PFSK-1 (cell line): ENCODE results near the gene MAP3K6.
A peak's percentile ranks its signal among the peaks of the same experiment; 100 is the strongest.

Experiments used
- FOXP2 ChIP-seq: optimal IDR thresholded peaks from 2 replicates; pipeline ENCODE3; 2011; ENCODE audit warnings: borderline replicate concordance, control low read depth, inconsistent platforms; ENCODE audit not compliant: insufficient read depth; ENCODE audit errors: extremely low read length, extremely low read depth
- POLR2AphosphoS5 ChIP-seq: IDR thresholded peaks from 2 replicates; pipeline ENCODE4 v1.6.1; 2012; ENCODE audit warnings: low read depth, mild to moderate bottlenecking, control low read depth, low read length, moderate library complexity
- REST ChIP-seq, 2 experiments: IDR thresholded peaks; 2 replicates each; pipeline versions ENCODE4 v1.6.1 to v1.8.0; 2011 to 2012; ENCODE audit warnings: low read depth in 2 of 2, low read length in 2 of 2, control low read depth in 1 of 2, inconsistent platforms in 1 of 2, mild to moderate bottlenecking in 1 of 2, moderate library complexity in 1 of 2; ENCODE audit not compliant: insufficient read depth in 1 of 2
- SIN3A ChIP-seq: IDR thresholded peaks from 2 replicates; pipeline ENCODE4 v1.6.1; 2012; ENCODE audit warnings: mild to moderate bottlenecking, low read length, moderate library complexity, borderline replicate concordance; ENCODE audit not compliant: insufficient read depth
- TAF1 ChIP-seq: IDR thresholded peaks from 2 replicates; pipeline ENCODE4 v1.6.1; 2012; ENCODE audit warnings: low read length, control low read depth, borderline replicate concordance; ENCODE audit not compliant: insufficient read depth

Gene MAP3K6

GRCh38 chr1:27392096-27392777, 25.5 kb upstream of the MAP3K6 start, which contains the start of gene GPR3:
GPR3 (plus strand) TSS chr1:27392622; CDS start chr1:27393799, 1,177 bp downstream.
- TF ChIP-seq POLR2AphosphoS5 (peak; percentile 65; the same call in 1 of the 2 replicates), REST (IDR thresholded peaks at IDR 0.05; ENCODE audit: insufficient read depth in 1 of 2, low read depth in 2 of 2, low read length in 2 of 2) (0 out of 4 replicates have a peak, but pooled peaks of 1 of the 2 experiments have one; percentile 5), TAF1 (peak; percentile 49; the same call in 1 of the 2 replicates), FOXP2 (no peak), SIN3A (0 out of 2 replicates have a peak, but pooled peaks have one; percentile 18)

GRCh38 chr1:27391511-27392095, 24.8 kb upstream of the MAP3K6 start:
- no peak for TF ChIP-seq POLR2AphosphoS5
- TF ChIP-seq SIN3A: no peak
- no peak for TF ChIP-seq TAF1
- no peak for TF ChIP-seq REST (IDR thresholded peaks at IDR 0.05; ENCODE audit: insufficient read depth in 1 of 2, low read depth in 2 of 2, low read length in 2 of 2)
- TF ChIP-seq FOXP2: no peak

GRCh38 chr1:27388337-27389005, 21.7 kb upstream of the MAP3K6 start:
- TF ChIP-seq SIN3A (no peak), POLR2AphosphoS5 (no peak), TAF1 (no peak), REST (IDR thresholded peaks at IDR 0.05; ENCODE audit: insufficient read depth in 1 of 2, low read depth in 2 of 2, low read length in 2 of 2) (no peak), FOXP2 (no peak)

GRCh38 chr1:27383661-27384060, 16.9 kb upstream of the MAP3K6 start:
- no peak for TF ChIP-seq POLR2AphosphoS5
- no peak for TF ChIP-seq TAF1
- no peak for TF ChIP-seq SIN3A
- TF ChIP-seq REST (IDR thresholded peaks at IDR 0.05; ENCODE audit: insufficient read depth in 1 of 2, low read depth in 2 of 2, low read length in 2 of 2): no peak
- no peak for TF ChIP-seq FOXP2
